ENCODE results near the gene KCTD15.

KCTD15 gene

GRCh38 chr19:33777351-33777750 is 19.3 kb upstream of the KCTD15 start:
- no peaks in the 10 kb centered on the region for H3K36me3 Mint-ChIP-seq (ENCODE audit: low read depth)
- peaks cover 3% of the 10 kb centered on the region for H3K4me1 Mint-ChIP-seq (ENCODE audit: low read depth)
- H3K27ac Mint-ChIP-seq: no peak overlapping the region
- no peak overlapping the region for H3K4me3 Mint-ChIP-seq
- H3K9me3 Mint-ChIP-seq: no peaks in the 10 kb centered on the region
- H3K27me3 Mint-ChIP-seq (ENCODE audit: low read depth): peaks cover 16% of the 10 kb centered on the region
- DNase-seq (ENCODE audit: low spot score): no peak

- no peak for DNase-seq (ENCODE audit: low spot score)
- Mint-ChIP-seq H3K27me3 (ENCODE audit: low read depth) (peaks cover 16% of the 10 kb centered on the region), H3K4me3 (no peak overlapping the region), H3K27ac (no peak overlapping the region), H3K36me3 (ENCODE audit: low read depth) (no peaks in the 10 kb centered on the region), H3K4me1 (ENCODE audit: low read depth) (peaks cover 3% of the 10 kb centered on the region), H3K9me3 (no peaks in the 10 kb centered on the region)
These were observed 18.9 kb upstream of the KCTD15 start for GRCh38 chr19:33777753-33778088.

GRCh38 chr19:33778089-33778791 is 18.4 kb upstream of the KCTD15 start:
- H3K27ac Mint-ChIP-seq: no peak overlapping the region
- peaks cover 3% of the 10 kb centered on the region for H3K4me1 Mint-ChIP-seq (ENCODE audit: low read depth)
- peak; percentile 79 for DNase-seq (ENCODE audit: low spot score)
- no peaks in the 10 kb centered on the region for H3K9me3 Mint-ChIP-seq
- H3K27me3 Mint-ChIP-seq (ENCODE audit: low read depth): peaks cover 16% of the 10 kb centered on the region
- no peaks in the 10 kb centered on the region for H3K36me3 Mint-ChIP-seq (ENCODE audit: low read depth)
- H3K4me3 Mint-ChIP-seq: no peak overlapping the region

- H3K27ac Mint-ChIP-seq: no peak overlapping the region
- H3K4me1 Mint-ChIP-seq (ENCODE audit: low read depth): peaks cover 3% of the 10 kb centered on the region
- H3K4me3 Mint-ChIP-seq: no peak overlapping the region
- no peaks in the 10 kb centered on the region for H3K9me3 Mint-ChIP-seq
- H3K27me3 Mint-ChIP-seq (ENCODE audit: low read depth): peaks cover 16% of the 10 kb centered on the region
- no peak for DNase-seq (ENCODE audit: low spot score)
- no peaks in the 10 kb centered on the region for H3K36me3 Mint-ChIP-seq (ENCODE audit: low read depth)
These were observed 16.8 kb upstream of the KCTD15 start for GRCh38 chr19:33779849-33780248.

GRCh38 chr19:33780251-33780650 is 16.4 kb upstream of the KCTD15 start:
- Mint-ChIP-seq H3K9me3 (no peaks in the 10 kb centered on the region), H3K4me3 (no peak overlapping the region), H3K27me3 (ENCODE audit: low read depth) (peaks cover 16% of the 10 kb centered on the region), H3K36me3 (ENCODE audit: low read depth) (no peaks in the 10 kb centered on the region), H3K27ac (no peak overlapping the region), H3K4me1 (ENCODE audit: low read depth) (peaks cover 3% of the 10 kb centered on the region)
- DNase-seq (ENCODE audit: low spot score): no peak

GRCh38 chr19:33780746-33781145 is 15.9 kb upstream of the KCTD15 start:
- Mint-ChIP-seq H3K36me3 (ENCODE audit: low read depth) (no peaks in the 10 kb centered on the region), H3K27me3 (ENCODE audit: low read depth) (peaks cover 16% of the 10 kb centered on the region), H3K9me3 (no peaks in the 10 kb centered on the region), H3K4me3 (no peak overlapping the region), H3K4me1 (ENCODE audit: low read depth) (peaks cover 4% of the 10 kb centered on the region), H3K27ac (no peak overlapping the region)
- no peak for DNase-seq (ENCODE audit: low spot score)

GRCh38 chr19:33781415-33781935 is 15.2 kb upstream of the KCTD15 start:
- Mint-ChIP-seq H3K4me3 (no peak overlapping the region), H3K36me3 (ENCODE audit: low read depth) (no peaks in the 10 kb centered on the region), H3K27me3 (ENCODE audit: low read depth) (peaks cover 16% of the 10 kb centered on the region), H3K9me3 (no peaks in the 10 kb centered on the region), H3K27ac (no peak overlapping the region), H3K4me1 (ENCODE audit: low read depth) (peaks cover 8% of the 10 kb centered on the region)
- DNase-seq (ENCODE audit: low spot score): no peak

- peaks cover 16% of the 10 kb centered on the region for H3K27me3 Mint-ChIP-seq (ENCODE audit: low read depth)
- no peak for DNase-seq (ENCODE audit: low spot score)
- no peaks in the 10 kb centered on the region for H3K9me3 Mint-ChIP-seq
- H3K4me3 Mint-ChIP-seq: no peak overlapping the region
- H3K4me1 Mint-ChIP-seq (ENCODE audit: low read depth): peaks cover 8% of the 10 kb centered on the region
- H3K36me3 Mint-ChIP-seq (ENCODE audit: low read depth): no peaks in the 10 kb centered on the region
- no peak overlapping the region for H3K27ac Mint-ChIP-seq
These were observed 14.7 kb upstream of the KCTD15 start for GRCh38 chr19:33781996-33782395.

GRCh38 chr19:33784432-33784831 is 12.2 kb upstream of the KCTD15 start:
- Mint-ChIP-seq H3K27ac (no peak overlapping the region), H3K27me3 (ENCODE audit: low read depth) (peaks cover 15% of the 10 kb centered on the region), H3K4me3 (no peak overlapping the region), H3K4me1 (ENCODE audit: low read depth) (peaks cover 5% of the 10 kb centered on the region), H3K9me3 (no peaks in the 10 kb centered on the region), H3K36me3 (ENCODE audit: low read depth) (no peaks in the 10 kb centered on the region)
- no peak for DNase-seq (ENCODE audit: low spot score)

GRCh38 chr19:33785795-33786194 is 10.9 kb upstream of the KCTD15 start:
- H3K4me3 Mint-ChIP-seq: no peak overlapping the region

GRCh38 chr19:33788676-33789075 is 8.0 kb upstream of the KCTD15 start:
- no peak overlapping the region for H3K27ac Mint-ChIP-seq
- H3K36me3 Mint-ChIP-seq (ENCODE audit: low read depth): no peaks in the 10 kb centered on the region
- H3K9me3 Mint-ChIP-seq: no peaks in the 10 kb centered on the region
- peaks cover 25% of the 10 kb centered on the region for H3K27me3 Mint-ChIP-seq (ENCODE audit: low read depth)
- no peak overlapping the region for H3K4me3 Mint-ChIP-seq
- peaks cover 5% of the 10 kb centered on the region for H3K4me1 Mint-ChIP-seq (ENCODE audit: low read depth)
- DNase-seq (ENCODE audit: low spot score): no peak

More at GRCh38 chr19:33785795-33786194, 10.9 kb upstream of the KCTD15 start:
- Mint-ChIP-seq H3K36me3 (ENCODE audit: low read depth) (no peaks in the 10 kb centered on the region), H3K4me1 (ENCODE audit: low read depth) (peaks cover 5% of the 10 kb centered on the region), H3K27ac (no peak overlapping the region), H3K27me3 (ENCODE audit: low read depth) (peaks cover 11% of the 10 kb centered on the region), H3K9me3 (no peaks in the 10 kb centered on the region)
- no peak for DNase-seq (ENCODE audit: low spot score)

- Mint-ChIP-seq H3K9me3 (no peaks in the 10 kb centered on the region), H3K36me3 (ENCODE audit: low read depth) (no peaks in the 10 kb centered on the region), H3K27me3 (ENCODE audit: low read depth) (peaks cover 26% of the 10 kb centered on the region), H3K4me3 (no peak overlapping the region), H3K27ac (no peak overlapping the region), H3K4me1 (ENCODE audit: low read depth) (peaks cover 5% of the 10 kb centered on the region)
- no peak for DNase-seq (ENCODE audit: low spot score)
These were observed 7.3 kb upstream of the KCTD15 start for GRCh38 chr19:33789344-33789743.

GRCh38 chr19:33794683-33795369 is 1.8 kb upstream of the KCTD15 start:
- H3K4me1 Mint-ChIP-seq (ENCODE audit: low read depth): peaks cover 2% of the 10 kb centered on the region
- H3K27ac Mint-ChIP-seq: peak overlapping the region; percentile 20
- H3K36me3 Mint-ChIP-seq (ENCODE audit: low read depth): no peaks in the 10 kb centered on the region
- H3K27me3 Mint-ChIP-seq (ENCODE audit: low read depth): peaks cover 34% of the 10 kb centered on the region
- peak overlapping the region; percentile 76 for H3K4me3 Mint-ChIP-seq
- no peak for DNase-seq (ENCODE audit: low spot score)
- no peaks in the 10 kb centered on the region for H3K9me3 Mint-ChIP-seq

- peak; percentile 65 for DNase-seq (ENCODE audit: low spot score)
- peak overlapping the region; percentile 76 for H3K4me3 Mint-ChIP-seq
- peak overlapping the region; percentile 36 for H3K27ac Mint-ChIP-seq
- H3K9me3 Mint-ChIP-seq: no peaks in the 10 kb centered on the region
- H3K4me1 Mint-ChIP-seq (ENCODE audit: low read depth): peaks cover 2% of the 10 kb centered on the region
- peaks cover 32% of the 10 kb centered on the region for H3K27me3 Mint-ChIP-seq (ENCODE audit: low read depth)
- H3K36me3 Mint-ChIP-seq (ENCODE audit: low read depth): no peaks in the 10 kb centered on the region
These were observed 1.1 kb upstream of the KCTD15 start for GRCh38 chr19:33795370-33796163.
